Right lobe of liver (tissue), 6 donors: Measurements from ENCODE around the gene CACNA1C. TPM values are rescaled to one million over a fixed set of nuclear protein-coding genes. Genes with fewer than 3 reads are reported as not detected.

Experiments used
- ATAC-seq, 4 donors: fragments of 200-7000 bp; cut with Tn5 transposase; one replicate each; pipeline ENCODE4 v1.9.1; 2020; ENCODE audit warnings: mild to moderate bottlenecking in 4 of 4, moderate library complexity in 4 of 4
- DNase-seq, 3 donors: peaks; one replicate each; pipeline ENCODE4 v3.0.0-alpha.2; 2020
- H3K27ac ChIP-seq, 3 donors: fragments of 200-600 bp; one replicate each; pipeline ENCODE4 v1.8.0; 2022
- H3K27me3 ChIP-seq, 2 donors: fragments of 200-600 bp; one replicate each; pipeline ENCODE4 v1.8.0; 2022
- H3K36me3 ChIP-seq, 4 donors: fragments of 200-600 bp; sonication (generic) in 1 of 4; one replicate each; pipeline versions ENCODE4 v1.5.1 to v1.8.0; 2017 to 2022; ENCODE audit warnings: control low read depth in 1 of 4
- H3K4me1 ChIP-seq, 4 donors: fragments of 200-600 bp; sonication (generic) in 1 of 4; one replicate each; pipeline versions ENCODE4 v1.5.1 to v1.8.0; 2017 to 2022; ENCODE audit warnings: control low read depth in 1 of 4
- H3K4me3 ChIP-seq, 3 donors: fragments of 200-600 bp; one replicate each; pipeline ENCODE4 v1.8.0; 2022
- H3K9me3 ChIP-seq, 4 donors: fragments of 200-600 bp; sonication (generic) in 1 of 4; one replicate each; pipeline versions ENCODE4 v1.5.1 to v1.8.0; 2017 to 2022; ENCODE audit warnings: control low read depth in 1 of 4
- CTCF ChIP-seq, 4 donors: fragments of 200-600 bp in 3 of 4; fragments of 450-650 bp in 1 of 4; IDR thresholded peaks; one replicate each; pipeline versions ENCODE4 v1.5.1 to v1.8.0; 2016 to 2022; ENCODE audit warnings: antibody characterized with exemption in 4 of 4, mild to moderate bottlenecking in 2 of 4
- POLR2A ChIP-seq: fragments of 450-650 bp; IDR thresholded peaks from one replicate; pipeline ENCODE4 v1.6.1; 2017; ENCODE audit warnings: antibody characterized with exemption, mild to moderate bottlenecking
- WGBS: methylation state at CpG from one replicate; pipeline ENCODE4 v1.1.6; 2018; ENCODE audit warnings: low coverage, low lambda C conversion rate; ENCODE audit not compliant: insufficient coverage; ENCODE audit errors: missing lambda C conversion rate; 5-methylcytosine and 5-hydroxymethylcytosine counted together
- intact Hi-C, 2 donors: fragments of 100-400 bp; cut with DNase I; formaldehyde crosslinking; loops; one replicate each; pipeline versions ENCODE4 v1.11.2 to v1.14.1; 2022
- total RNA-seq, 6 experiments: library from RNA; depleted of rRNA in 2 of 6; stranded (reverse); fragments of >200 nt in 2 of 6; fragmentation: NEBNext Ultra II Directional in 3 of 6; extraction: Animal tissue kit (Norgen Biotek cat#: 25700) in 3 of 6; gene quantifications; one replicate each; pipeline versions ENCODE4 v1.1.0 to v1.2.4, GENCODE V29; 2016 to 2023
- donor health status: DM: no; HTN: yes; CAD: no.
- donor health status: DM: no; HTN: no; CAD: no.
- donor health status: DM: no; HTN: no; CAD: no.
- donor health status: DM: no; HTN: yes; CAD: no.
- donor health status: DM: no; HTN: yes; CAD: no.

CACNA1C gene
- total RNA-seq, 6 experiments from 2014 or later: 0.18 to 1.0 (median 0.57) TPM

- no peak for TF ChIP-seq POLR2A
- no peak for TF ChIP-seq CTCF (IDR thresholded peaks at IDR 0.05)
- peak in 3 of 4 donors; percentile 19 to 66 (median 62) for ATAC-seq
- WGBS: 28% methylated on average over 9 of the region's 9 CpGs
Observed at GRCh38 chr12:2154050-2154449, 101.3 kb downstream of the CACNA1C start.

GRCh38 chr12:2154521-2154920 lies 101.7 kb downstream of the CACNA1C start:
- intact Hi-C loops: no loop called here
- no peak for DNase-seq
- no peak overlapping the region for H3K4me3 ChIP-seq
- no peaks in the 10 kb centered on the region for H3K9me3 ChIP-seq
- no peak overlapping the region for H3K27ac ChIP-seq
- no peaks in the 10 kb centered on the region for H3K36me3 ChIP-seq
- peak in 1 of 4 donors; percentile 11 for ATAC-seq
- 71% methylated on average over 3 of the region's 6 CpGs for WGBS
- no peaks in the 10 kb centered on the region for H3K27me3 ChIP-seq
- H3K4me1 ChIP-seq: no peaks in the 10 kb centered on the region
- TF ChIP-seq CTCF (IDR thresholded peaks at IDR 0.05) (no peak), POLR2A (no peak)

More at GRCh38 chr12:2154050-2154449, 101.3 kb downstream of the CACNA1C start:
- no peak for DNase-seq
- Histone ChIP-seq H3K27ac (no peak overlapping the region), H3K9me3 (no peaks in the 10 kb centered on the region), H3K4me1 (no peaks in the 10 kb centered on the region), H3K36me3 (no peaks in the 10 kb centered on the region), H3K27me3 (no peaks in the 10 kb centered on the region), H3K4me3 (no peak overlapping the region)
- intact Hi-C loops: no loop called here

GRCh38 chr12:2156333-2156732 lies 103.5 kb downstream of the CACNA1C start:
- no peaks in the 10 kb centered on the region for H3K9me3 ChIP-seq
- intact Hi-C loops: no loop called here
- no peak for ATAC-seq
- no peak for TF ChIP-seq POLR2A
- TF ChIP-seq CTCF (IDR thresholded peaks at IDR 0.05): no peak
- no peaks in the 10 kb centered on the region for H3K4me1 ChIP-seq
- DNase-seq: no peak
- no peaks in the 10 kb centered on the region for H3K27me3 ChIP-seq
- WGBS: 70% methylated on average over 5 of the region's 5 CpGs
- H3K4me3 ChIP-seq: no peak overlapping the region
- no peaks in the 10 kb centered on the region for H3K36me3 ChIP-seq
- no peak overlapping the region for H3K27ac ChIP-seq

GRCh38 chr12:2160043-2160442 lies 107.3 kb downstream of the CACNA1C start:
- Histone ChIP-seq H3K36me3 (no peaks in the 10 kb centered on the region), H3K4me1 (no peaks in the 10 kb centered on the region), H3K27ac (no peak overlapping the region), H3K9me3 (no peaks in the 10 kb centered on the region), H3K4me3 (no peak overlapping the region), H3K27me3 (no peaks in the 10 kb centered on the region)
- TF ChIP-seq POLR2A (no peak), CTCF (IDR thresholded peaks at IDR 0.05) (no peak)
- 63% methylated on average over 6 of the region's 7 CpGs for WGBS
- intact Hi-C loops: no loop called here
- ATAC-seq: peak in 2 of 4 donors; percentile 38 to 42
- DNase-seq: no peak

GRCh38 chr12:2161473-2161872 lies 108.7 kb downstream of the CACNA1C start:
- Histone ChIP-seq H3K27ac (no peak overlapping the region), H3K27me3 (no peaks in the 10 kb centered on the region), H3K4me1 (no peaks in the 10 kb centered on the region), H3K9me3 (no peaks in the 10 kb centered on the region), H3K4me3 (no peak overlapping the region), H3K36me3 (no peaks in the 10 kb centered on the region)
- intact Hi-C loops: no loop called here
- TF ChIP-seq POLR2A (no peak), CTCF (IDR thresholded peaks at IDR 0.05) (no peak)
- ATAC-seq: peak in 3 of 4 donors; percentile 33 to 71 (median 36)
- 29% methylated on average over 8 of the region's 10 CpGs for WGBS
- DNase-seq: peak in 1 of 3 donors; percentile 39
